ENCODE results near the gene KIRREL3.

KIRREL3 gene

GRCh38 chr11:126736682-126737572, 263.6 kb downstream of the KIRREL3 start:
- DNase-seq = no peak

- DNase-seq = no peak
Observed at GRCh38 chr11:126734752-126735151, 265.8 kb downstream of the KIRREL3 start.

GRCh38 chr11:126733685-126734084, 266.9 kb downstream of the KIRREL3 start:
- DNase-seq = no peak

- no peak for DNase-seq
Observed at GRCh38 chr11:126732981-126733380, 267.6 kb downstream of the KIRREL3 start.

- no peak for DNase-seq
Observed at GRCh38 chr11:126731576-126732142, 268.9 kb downstream of the KIRREL3 start.

- peak; percentile 50 for DNase-seq
Observed at GRCh38 chr11:126727381-126727780, 273.2 kb downstream of the KIRREL3 start.

- DNase-seq = no peak
Observed at GRCh38 chr11:126725521-126725920, 275.0 kb downstream of the KIRREL3 start.

GRCh38 chr11:126725043-126725442, 275.5 kb downstream of the KIRREL3 start:
- no peak for DNase-seq

GRCh38 chr11:126723665-126724045, 276.9 kb downstream of the KIRREL3 start:
- no peak for DNase-seq

- DNase-seq = no peak
Observed at GRCh38 chr11:126722956-126723664, 277.5 kb downstream of the KIRREL3 start.

GRCh38 chr11:126722006-126722736, 278.4 kb downstream of the KIRREL3 start:
- peak; percentile 34 for DNase-seq

GRCh38 chr11:126720539-126721235, 279.9 kb downstream of the KIRREL3 start:
- peak; percentile 36 for DNase-seq

- DNase-seq = no peak
Observed at GRCh38 chr11:126719740-126720139, 280.8 kb downstream of the KIRREL3 start.

GRCh38 chr11:126718276-126718675, 282.3 kb downstream of the KIRREL3 start:
- no peak for DNase-seq

GRCh38 chr11:126716456-126717083, 284.0 kb downstream of the KIRREL3 start:
- DNase-seq = peak; percentile 54

GRCh38 chr11:126713806-126714205, 286.8 kb downstream of the KIRREL3 start:
- no peak for DNase-seq

- peak; percentile 47 for DNase-seq
Observed at GRCh38 chr11:126711977-126712625, 288.5 kb downstream of the KIRREL3 start.

- DNase-seq = no peak
Observed at GRCh38 chr11:126710804-126711399, 289.7 kb downstream of the KIRREL3 start.

- DNase-seq = no peak
Observed at GRCh38 chr11:126707498-126707897, 293.1 kb downstream of the KIRREL3 start.

- no peak for DNase-seq
Observed at GRCh38 chr11:126704096-126704495, 296.5 kb downstream of the KIRREL3 start.

GRCh38 chr11:126703662-126704061, 296.9 kb downstream of the KIRREL3 start:
- DNase-seq = peak; percentile 30

Measured in fibroblast of skin of scalp (primary cell).